Esophagus squamous epithelium (tissue), 4 donors: Measurements from ENCODE around the gene PRKG1.

Experiments
- CTCF ChIP-seq, 6 experiments: fragments of 450-650 bp in 4 of 6; fragments of 200-600 bp in 2 of 6; sonication (generic) in 2 of 6; IDR thresholded peaks; one replicate each; pipeline ENCODE4 v1.5.1; 2016 to 2019; ENCODE audit warnings: antibody characterized with exemption in 6 of 6, mild to moderate bottlenecking in 4 of 6, moderate library complexity in 4 of 6
- POLR2A ChIP-seq, 4 donors: fragments of 450-650 bp; IDR thresholded peaks; one replicate each; pipeline ENCODE4 v1.6.1; 2017; ENCODE audit warnings: antibody characterized with exemption in 4 of 4, mild to moderate bottlenecking in 4 of 4, moderate library complexity in 3 of 4

GRCh38 chr10:52245547-52245946 lies 1171.3 kb downstream of the PRKG1 start:
- TF ChIP-seq CTCF (IDR thresholded peaks at IDR 0.05) (no peak), POLR2A (IDR thresholded peaks at IDR 0.05) (no peak)
